Epithelial cell of proximal tubule (primary cell): Measurements from ENCODE around the gene ATOH7. TPM values are rescaled to one million over a fixed set of nuclear protein-coding genes. Genes with fewer than 3 reads are reported as not detected.
"Not testable (repeated sequence)": the region's sequence is repeated elsewhere in the genome, so short reads cannot be mapped to it uniquely, and the experiment has no call there.

ENCODE experiments used
- DNase-seq: peaks from one replicate; pipeline ENCODE4 v3.0.0-alpha.2; 2011; ENCODE audit warnings: low read depth
- H3K4me3 ChIP-seq: 2 replicates; pipeline ENCODE4 v1.5.1; 2011; ENCODE audit warnings: low read depth, mild to moderate bottlenecking, low read length
- CTCF ChIP-seq: conservative IDR thresholded peaks from 2 replicates; pipeline ENCODE4 v1.5.1; 2012; ENCODE audit warnings: low read depth, mild to moderate bottlenecking, low read length
- total RNA-seq: library from RNA; depleted of rRNA; stranded (reverse); fragments of >200 nt; gene quantifications from 2 replicates; pipeline ENCODE4 v1.2.3, GENCODE V29; 2015

The ATOH7 gene
- total RNA-seq, 1 donor from 2014 or later, result not detected

GRCh38 chr10:68208424-68209042, 23.4 kb downstream of the ATOH7 start:
- peak; percentile 38 for DNase-seq
- no peak overlapping the region for H3K4me3 ChIP-seq
- peak; percentile 94 for TF ChIP-seq CTCF

- no peak overlapping the region for H3K4me3 ChIP-seq
- TF ChIP-seq CTCF, result no peak
- DNase-seq, result peak; percentile 10
These were observed 29.0 kb downstream of the ATOH7 start for GRCh38 chr10:68202960-68203353.

DNA sequence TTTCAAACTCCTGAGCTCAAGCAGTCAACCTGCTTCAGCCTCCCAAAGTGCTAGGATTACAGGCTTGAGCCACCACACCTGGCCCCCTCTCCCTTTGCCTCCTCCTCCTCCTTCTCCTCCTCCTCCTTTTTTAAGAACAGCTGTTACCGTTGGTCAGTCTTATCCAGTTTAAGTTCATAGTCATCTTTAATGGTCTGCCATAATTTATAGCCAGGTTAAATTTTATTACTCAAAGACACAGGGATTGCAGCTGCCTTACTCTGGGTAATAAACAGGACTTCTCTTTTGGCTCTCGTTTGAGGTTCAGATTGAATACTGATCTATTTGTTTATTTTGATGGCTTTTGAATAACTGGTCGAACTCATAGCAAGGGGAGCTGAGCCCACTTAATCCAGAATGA, 35.2 kb downstream of the ATOH7 start:
- no peak for DNase-seq
- no peak for TF ChIP-seq CTCF
- H3K4me3 ChIP-seq, result no peak overlapping the region

DNA sequence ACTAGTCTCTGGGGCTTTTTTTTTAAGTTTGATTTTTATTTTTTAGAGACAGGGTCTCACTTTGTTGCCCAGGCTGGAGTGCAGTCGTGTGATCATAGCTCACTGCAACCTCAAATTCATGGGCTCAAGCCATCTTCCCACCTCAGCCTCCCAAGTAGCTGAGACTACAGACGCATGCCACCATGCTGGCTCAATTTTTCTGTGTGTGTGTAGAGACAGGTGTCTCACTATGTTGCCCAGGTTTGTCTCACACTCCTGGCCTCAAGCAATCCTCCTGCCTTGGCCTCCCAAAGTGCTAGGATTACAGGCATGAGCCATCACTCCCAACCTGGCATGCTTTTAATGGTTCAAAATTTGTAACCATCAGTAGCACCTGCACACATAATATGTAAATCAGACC, 36.1 kb downstream of the ATOH7 start:
- H3K4me3 ChIP-seq, DNase-seq: not testable (repeated sequence)

DNA sequence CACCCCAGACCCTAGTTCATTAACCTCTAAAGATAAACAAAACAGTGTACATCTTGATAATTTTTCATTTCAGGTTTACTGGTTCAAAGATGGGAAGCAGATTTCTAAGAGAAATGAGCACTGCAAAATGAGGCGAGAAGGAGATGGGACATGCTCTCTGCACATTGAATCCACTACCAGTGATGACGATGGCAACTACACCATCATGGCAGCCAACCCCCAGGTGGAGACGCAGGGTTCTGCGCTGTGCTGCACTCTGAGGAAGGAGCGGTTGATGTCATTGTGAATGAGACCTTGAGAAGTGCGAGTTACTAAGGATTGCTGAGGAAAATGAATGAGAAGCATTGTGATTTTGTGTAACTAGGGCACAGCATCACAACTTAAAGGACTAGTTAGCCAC, 37.6 kb downstream of the ATOH7 start:
- no peak overlapping the region for H3K4me3 ChIP-seq
- no peak for DNase-seq
- TF ChIP-seq CTCF, result no peak

DNA sequence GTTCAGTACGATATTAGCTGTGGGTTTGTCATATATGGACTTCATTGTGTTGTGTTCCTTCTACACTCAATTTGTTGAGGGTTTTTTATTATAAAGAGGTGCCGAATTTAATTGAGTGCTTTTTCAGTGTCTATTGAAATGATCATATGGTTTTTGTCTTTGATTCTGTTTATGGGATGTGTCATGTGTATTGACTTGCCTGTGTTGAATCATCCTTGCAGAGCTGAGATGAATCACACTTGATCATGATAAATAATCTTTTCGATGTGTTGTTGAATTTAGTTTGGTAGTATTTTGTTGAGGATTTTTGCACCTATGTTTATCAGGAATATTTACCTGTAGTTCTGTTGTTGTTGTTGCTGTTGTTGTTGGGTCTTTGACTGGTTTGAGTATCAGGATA, 39.8 kb downstream of the ATOH7 start:
- DNase-seq, result no peak
- no peak overlapping the region for H3K4me3 ChIP-seq
- TF ChIP-seq CTCF, result no peak

DNA sequence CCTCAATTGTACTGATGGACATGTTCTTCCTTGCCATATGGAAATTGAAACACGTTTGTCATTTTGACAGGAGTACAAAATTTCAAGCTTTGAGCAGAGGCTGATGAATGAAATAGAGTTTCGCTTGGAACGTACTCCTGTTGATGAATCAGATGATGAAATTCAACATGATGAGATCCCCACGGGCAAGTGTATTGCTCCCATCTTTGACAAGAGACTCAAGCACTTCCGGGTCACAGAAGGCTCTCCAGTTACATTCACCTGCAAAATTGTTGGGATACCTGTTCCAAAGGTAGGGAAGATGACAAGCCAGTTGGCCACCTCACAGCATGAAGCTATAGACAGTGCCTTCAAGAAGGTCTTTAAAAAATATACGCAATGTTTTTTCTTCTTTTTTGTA, 43.1 kb downstream of the ATOH7 start:
- no peak for DNase-seq
- H3K4me3 ChIP-seq, result no peak overlapping the region
- TF ChIP-seq CTCF, result no peak
